CD14-positive monocyte (primary cell): ENCODE results near the gene PKNOX2. TPM values are rescaled to one million over a fixed set of nuclear protein-coding genes. Genes with fewer than 3 reads are reported as not detected.

ENCODE experiments used
- DNase-seq, 3 donors: peaks; one replicate each; pipeline ENCODE4 v3.0.0-alpha.2; 2011 to 2022
- H2AFZ ChIP-seq: 2 replicates; pipeline ENCODE4 v1.6.0; 2012; ENCODE audit warnings: mild to moderate bottlenecking, low read depth, low read length, inconsistent platforms; ENCODE audit not compliant: insufficient read depth, poor library complexity, severe bottlenecking
- H3K27ac ChIP-seq, 2 donors: 1 replicate in 1 of 2; 2 replicates in 1 of 2; pipeline ENCODE4 v1.5.1; 2012 to 2013; ENCODE audit warnings: low read length in 2 of 2, control low read depth in 1 of 2, inconsistent platforms in 1 of 2, low read depth in 1 of 2, mild to moderate bottlenecking in 1 of 2
- H3K27me3 ChIP-seq, 2 donors: one replicate each; pipeline versions ENCODE4 v1.6.0 to v1.6.1; 2011 to 2013; ENCODE audit warnings: low read length in 2 of 2; ENCODE audit not compliant: control insufficient read depth in 2 of 2, insufficient read depth in 2 of 2
- H3K36me3 ChIP-seq, 2 donors: replicated peaks in 1 of 2; 1 replicate in 1 of 2; 2 replicates in 1 of 2; pipeline versions ENCODE4 v1.5.1 to v1.6.1; 2012 to 2013; ENCODE audit warnings: low read length in 2 of 2, control low read depth in 1 of 2, inconsistent platforms in 1 of 2, mild to moderate bottlenecking in 1 of 2; ENCODE audit not compliant: insufficient read depth in 2 of 2, control insufficient read depth in 1 of 2
- H3K4me1 ChIP-seq, 2 donors: 1 replicate in 1 of 2; 2 replicates in 1 of 2; pipeline versions ENCODE4 v1.5.1 to v1.6.1; 2012 to 2013; ENCODE audit warnings: low read length in 2 of 2, control low read depth in 1 of 2, inconsistent platforms in 1 of 2, mild to moderate bottlenecking in 1 of 2, moderate library complexity in 1 of 2; ENCODE audit not compliant: insufficient read depth in 2 of 2, control insufficient read depth in 1 of 2
- H3K4me2 ChIP-seq: replicated peaks from 2 replicates; pipeline ENCODE3; 2012; ENCODE audit warnings: low read length, moderate library complexity, mild to moderate bottlenecking; ENCODE audit not compliant: poor library complexity, severe bottlenecking; ENCODE audit errors: extremely low read depth
- H3K4me3 ChIP-seq, 3 experiments: fragments of 200-600 bp in 1 of 3; sonication (generic) in 1 of 3; replicated peaks in 1 of 3; 1 replicate in 2 of 3; 2 replicates in 1 of 3; pipeline ENCODE4 v1.5.1; 2011 to 2013; ENCODE audit warnings: low read length in 3 of 3, mild to moderate bottlenecking in 3 of 3, control low read depth in 2 of 3, low read depth in 2 of 3, inconsistent platforms in 1 of 3, moderate library complexity in 1 of 3
- H3K79me2 ChIP-seq: 2 replicates; pipeline ENCODE4 v1.6.0; 2012; ENCODE audit warnings: mild to moderate bottlenecking, control low read depth, inconsistent platforms, low read length, moderate library complexity; ENCODE audit not compliant: insufficient read depth
- H3K9ac ChIP-seq: 2 replicates; pipeline ENCODE4 v1.6.0; 2017; ENCODE audit warnings: low read length, mild to moderate bottlenecking; ENCODE audit not compliant: insufficient read depth, poor library complexity, severe bottlenecking
- H3K9me3 ChIP-seq, 2 donors: replicated peaks in 1 of 2; 1 replicate in 1 of 2; 2 replicates in 1 of 2; pipeline versions ENCODE4 v1.5.1 to v1.6.1; 2012 to 2013; ENCODE audit warnings: low read length in 2 of 2, control low read depth in 1 of 2; ENCODE audit not compliant: control insufficient read depth in 1 of 2, insufficient read depth in 1 of 2
- H4K20me1 ChIP-seq: 2 replicates; pipeline ENCODE4 v1.6.0; 2012; ENCODE audit warnings: mild to moderate bottlenecking, low read length, control low read depth, moderate library complexity; ENCODE audit not compliant: insufficient read depth
- H3K27ac Mint-ChIP-seq, 7 donors: one replicate each; pipeline ENCODE4 v1.8.0; 2020; ENCODE audit warnings: mild to moderate bottlenecking in 7 of 7, mixed read lengths in 7 of 7, moderate library complexity in 6 of 7, inconsistent platforms in 2 of 7
- H3K27me3 Mint-ChIP-seq, 3 donors: one replicate each; pipeline ENCODE4 v1.8.0; 2021 to 2022; ENCODE audit warnings: low read depth in 3 of 3, mild to moderate bottlenecking in 3 of 3, mixed read lengths in 3 of 3, moderate library complexity in 3 of 3, inconsistent platforms in 1 of 3
- H3K36me3 Mint-ChIP-seq, 2 donors: one replicate each; pipeline ENCODE4 v1.8.0; 2020; ENCODE audit warnings: mixed read lengths in 2 of 2, inconsistent platforms in 1 of 2, mild to moderate bottlenecking in 1 of 2
- H3K4me1 Mint-ChIP-seq: one replicate; pipeline ENCODE4 v1.8.0; 2020; ENCODE audit warnings: mild to moderate bottlenecking, mixed read lengths
- H3K4me3 Mint-ChIP-seq, 2 donors: one replicate each; pipeline ENCODE4 v1.8.0; 2020; ENCODE audit warnings: mild to moderate bottlenecking in 2 of 2, mixed read lengths in 2 of 2, moderate library complexity in 1 of 2
- H3K9me3 Mint-ChIP-seq, 7 donors: one replicate each; pipeline ENCODE4 v1.8.0; 2020 to 2022; ENCODE audit warnings: mixed read lengths in 7 of 7, mild to moderate bottlenecking in 6 of 7, moderate library complexity in 6 of 7, inconsistent platforms in 2 of 7
- CTCF ChIP-seq: fragments of 200-600 bp; IDR thresholded peaks from one replicate; pipeline ENCODE4 v1.8.0; 2022; ENCODE audit warnings: antibody characterized with exemption, mild to moderate bottlenecking
- WGBS: methylation state at CpG from one replicate; pipeline ENCODE4 v1.1.5; 2013; ENCODE audit warnings: missing lambda C conversion rate; ENCODE audit not compliant: insufficient coverage; 5-methylcytosine and 5-hydroxymethylcytosine counted together
- intact Hi-C, 2 donors: fragments of 100-400 bp; cut with micrococcal nuclease; formaldehyde crosslinking; loops; one replicate each; pipeline versions ENCODE4 v1.15.0 to v1.15.1; 2023
- polyA plus RNA-seq, 3 donors: library from polyadenylated mRNA; depleted of rRNA in 1 of 3; unstranded in 2 of 3; stranded (reverse) in 1 of 3; fragments of 300-500 nt in 2 of 3; fragments of >200 nt in 1 of 3; fragmentation: Illumina TruSeq in 2 of 3; gene quantifications; 1 replicate in 2 of 3; 2 replicates in 1 of 3; pipeline ENCODE4 v1.2.3, GENCODE V29; 2012 to 2021

PKNOX2 gene
- polyA plus RNA-seq, 3 donors: not detected

- H3K4me1 ChIP-seq: no peaks in the 10 kb centered on the region
- Mint-ChIP-seq H3K27me3 (peaks cover 2 to 8% (median 8%) of the 10 kb centered on the region in 3 donors), H3K36me3 (no peaks in the 10 kb centered on the region), H3K9me3 (no peaks in the 10 kb centered on the region), H3K4me3 (no peak overlapping the region), H3K27ac (no peak overlapping the region), H3K4me1 (no peaks in the 10 kb centered on the region)
- WGBS: 98% methylated on average over 11 of the region's 11 CpGs
- intact Hi-C loops: no loop called here
- no peaks in the 10 kb centered on the region for H3K36me3 ChIP-seq
- H4K20me1 ChIP-seq: no peaks in the 10 kb centered on the region
- H3K4me3 ChIP-seq: no peak overlapping the region
- no peak for TF ChIP-seq CTCF
- H3K27ac ChIP-seq: no peak overlapping the region
- DNase-seq: no peak
- no peak overlapping the region for H3K9ac ChIP-seq
- no peaks in the 10 kb centered on the region for H3K79me2 ChIP-seq
- no peaks in the 10 kb centered on the region for H3K27me3 ChIP-seq
- no peak overlapping the region for H3K4me2 ChIP-seq
- H2AFZ ChIP-seq: no peak overlapping the region
- no peaks in the 10 kb centered on the region for H3K9me3 ChIP-seq
Observed at GRCh38 chr11:125223901-125224361, 59.4 kb downstream of the PKNOX2 start.

GRCh38 chr11:125224391-125225021 is 60.0 kb downstream of the PKNOX2 start:
- no peaks in the 10 kb centered on the region for H3K79me2 ChIP-seq
- no peak overlapping the region for H3K9ac ChIP-seq
- no peak for DNase-seq
- H3K27me3 ChIP-seq: no peaks in the 10 kb centered on the region
- no peak overlapping the region for H3K4me2 ChIP-seq
- no peaks in the 10 kb centered on the region for H3K4me1 ChIP-seq
- no peak for TF ChIP-seq CTCF
- no peaks in the 10 kb centered on the region for H3K36me3 Mint-ChIP-seq
- H2AFZ ChIP-seq: no peak overlapping the region
- H3K27ac Mint-ChIP-seq: no peak overlapping the region
- no peaks in the 10 kb centered on the region for H3K9me3 Mint-ChIP-seq
- no peaks in the 10 kb centered on the region for H3K9me3 ChIP-seq
- no peaks in the 10 kb centered on the region for H4K20me1 ChIP-seq
- WGBS: 94% methylated on average over 13 of the region's 15 CpGs
- no peak overlapping the region for H3K27ac ChIP-seq
- peaks cover 0 to 8% (median 8%) of the 10 kb centered on the region in 3 donors for H3K27me3 Mint-ChIP-seq
- H3K36me3 ChIP-seq: no peaks in the 10 kb centered on the region
- intact Hi-C loops: no loop called here
- no peaks in the 10 kb centered on the region for H3K4me1 Mint-ChIP-seq
- H3K4me3 ChIP-seq: no peak overlapping the region
- no peak overlapping the region for H3K4me3 Mint-ChIP-seq
